K562 (cell line): ENCODE results near the gene TTC39C. TPM values are rescaled to one million over a fixed set of nuclear protein-coding genes. Genes with fewer than 3 reads are reported as not detected.

Source experiments
- ATAC-seq: fragments of 200-7000 bp; cut with Tn5 transposase; 3 replicates; pipeline ENCODE4 v1.9.1; 2020; ENCODE audit warnings: moderate library complexity
- BruUV-seq: library from RNA; stranded (reverse); fragments of 400-500 nt; replicated peaks from 2 replicates; lab custom pipeline; 2021; lab: Mats Ljungman, UMichigan
- CTCF ChIA-PET: fragments of 300-600 bp; formaldehyde crosslinking; extraction: SDS; loops from one replicate; lab custom pipeline; 2021; ENCODE audit warnings: low intra/inter-chr PET ratio; lab: Yijun Ruan, JAX
- POLR2A ChIA-PET: fragments of 300-600, 350-650 bp; sonication (Branson Sonifier 250); formaldehyde crosslinking; extraction: SDS; loops from one replicate; lab custom pipeline; 2021; ENCODE audit warnings: antibody characterized with exemption, inconsistent platforms; lab: Yijun Ruan, JAX
- DNase-seq, 4 experiments: peaks; one replicate each; pipeline versions ENCODE4 v3.0.0 to v3.0.0-alpha.2; 2011 to 2018; ENCODE audit warnings: low spot score in 3 of 4, mixed read lengths in 3 of 4; ENCODE audit errors: extremely low read depth in 1 of 4
- FAIRE-seq: peaks from 2 replicates; lab custom pipeline; 2011; peaks lifted over from hg19 to GRCh38; lab: Jason Lieb, UNC
- H2AFZ ChIP-seq: 2 replicates; pipeline ENCODE4 v1.6.0; 2011; ENCODE audit warnings: low read depth, low read length, control low read depth, inconsistent platforms
- H3K27ac ChIP-seq: fragments of 200-600 bp; 3 replicates; pipeline ENCODE4 v1.8.0; 2011; ENCODE audit warnings: low read depth, mild to moderate bottlenecking, control low read depth, inconsistent platforms, low read length, moderate library complexity, mixed read lengths; ENCODE audit errors: extremely low read depth
- H3K27me3 ChIP-seq, 2 experiments: fragments of 300-600 bp in 1 of 2; 2 replicates in 1 of 2; 3 replicates in 1 of 2; pipeline versions ENCODE4 v1.6.0 to v1.8.0; 2011; ENCODE audit warnings: inconsistent platforms in 2 of 2, low read length in 2 of 2, mild to moderate bottlenecking in 1 of 2, mixed read lengths in 1 of 2, moderate library complexity in 1 of 2; ENCODE audit not compliant: control insufficient read depth in 2 of 2, insufficient read depth in 2 of 2
- H3K36me3 ChIP-seq: fragments of 300-600 bp; 3 replicates; pipeline ENCODE4 v1.8.0; 2011; ENCODE audit warnings: mild to moderate bottlenecking, low read length, inconsistent platforms; ENCODE audit not compliant: control insufficient read depth, insufficient read depth
- H3K4me1 ChIP-seq, 2 experiments: fragments of 200-600 bp in 1 of 2; replicated peaks in 1 of 2; 2 replicates in 1 of 2; 3 replicates in 1 of 2; pipeline versions ENCODE4 v1.5.1 to v1.8.0; 2011; ENCODE audit warnings: inconsistent platforms in 2 of 2, low read length in 2 of 2, mild to moderate bottlenecking in 1 of 2, mixed read lengths in 1 of 2, moderate library complexity in 1 of 2; ENCODE audit not compliant: control insufficient read depth in 2 of 2, insufficient read depth in 2 of 2
- H3K4me2 ChIP-seq: 2 replicates; pipeline ENCODE4 v1.6.1; 2011; ENCODE audit warnings: low read length, control low read depth, inconsistent platforms, mixed read lengths; ENCODE audit not compliant: insufficient read depth
- H3K4me3 ChIP-seq: fragments of 200-600 bp; sonication (generic), shearing (Covaris generic); 2 replicates; pipeline ENCODE4 v1.5.1; 2016; ENCODE audit warnings: control low read depth, inconsistent platforms
- H3K79me2 ChIP-seq: fragments of 200-600 bp; 3 replicates; pipeline ENCODE4 v1.8.0; 2011; ENCODE audit warnings: low read length, inconsistent platforms; ENCODE audit not compliant: control insufficient read depth, insufficient read depth
- H3K9ac ChIP-seq, 2 experiments: 2 replicates each; pipeline versions ENCODE4 v1.6.0 to v1.6.1; 2011; ENCODE audit warnings: low read depth in 2 of 2, low read length in 2 of 2, control low read depth in 1 of 2, inconsistent platforms in 1 of 2, mild to moderate bottlenecking in 1 of 2, mixed read lengths in 1 of 2; ENCODE audit not compliant: insufficient read depth in 1 of 2
- H3K9me1 ChIP-seq: one replicate; pipeline ENCODE4 v1.6.0; 2011; ENCODE audit warnings: inconsistent platforms, mild to moderate bottlenecking, low read length, moderate library complexity; ENCODE audit not compliant: control insufficient read depth, insufficient read depth
- H3K9me3 ChIP-seq: replicated peaks from 2 replicates; pipeline ENCODE4 v1.5.1; 2011; ENCODE audit warnings: low read depth, low read length, inconsistent platforms; ENCODE audit not compliant: control insufficient read depth, insufficient read depth
- H4K20me1 ChIP-seq: replicated peaks from 2 replicates; pipeline ENCODE4 v1.6.1; 2011; ENCODE audit warnings: low read length, inconsistent platforms, mixed read lengths; ENCODE audit not compliant: control insufficient read depth, insufficient read depth
- CSDE1 ChIP-seq, 2 experiments: fragments of 450-650 bp; IDR thresholded peaks; 2 replicates each; pipeline ENCODE4 v1.6.1; 2016; ENCODE audit warnings: mild to moderate bottlenecking in 1 of 2
- ILK ChIP-seq: fragments of 450-650 bp; IDR thresholded peaks from 2 replicates; pipeline ENCODE4 v1.6.1; 2016; ENCODE audit warnings: missing genetic modification characterization, low read depth, mild to moderate bottlenecking, missing compliant biosample characterization, moderate library complexity, borderline replicate concordance
- MCM3 ChIP-seq: fragments of 450-650 bp; IDR thresholded peaks from 2 replicates; pipeline ENCODE4 v1.6.1; 2016
- NR4A1 ChIP-seq, 2 experiments: fragments of 250-450 bp in 1 of 2; fragments of 450-650 bp in 1 of 2; sonication (Bioruptor Pico) in 1 of 2; IDR thresholded peaks; 2 replicates each; pipeline versions ENCODE4 v1.4.0 to v1.6.1; 2016 to 2020; ENCODE audit warnings: mild to moderate bottlenecking in 2 of 2, missing compliant biosample characterization in 1 of 2, missing genetic modification characterization in 1 of 2, moderate library complexity in 1 of 2
- PPARD ChIP-seq: fragments of 250-450 bp; sonication (Bioruptor Pico); IDR thresholded peaks from 2 replicates; pipeline ENCODE4 v1.8.0; 2022; ENCODE audit warnings: inconsistent platforms, mild to moderate bottlenecking, moderate library complexity
- RHOXF2B ChIP-seq: fragments of 250-450 bp; sonication (Bioruptor Pico); conservative IDR thresholded peaks from 2 replicates; pipeline ENCODE4 v1.5.1; 2021
- SIN3B ChIP-seq: fragments of 450-650 bp; IDR thresholded peaks from 2 replicates; pipeline ENCODE4 v1.6.1; 2017; ENCODE audit warnings: low read depth, mild to moderate bottlenecking, moderate library complexity
- ZNF197 ChIP-seq: fragments of 200-800 bp; sonication (Bioruptor generic); IDR thresholded peaks from 2 replicates; pipeline ENCODE4 v1.6.1; 2016; ENCODE audit warnings: low read depth, missing genetic modification characterization, missing compliant biosample characterization
- ZNF354B ChIP-seq: fragments of 250-450 bp; sonication (Bioruptor Pico); IDR thresholded peaks from 2 replicates; pipeline ENCODE4 v1.4.0; 2020
- ZNF584 ChIP-seq: fragments of 200-800 bp; sonication (Bioruptor generic); IDR thresholded peaks from 2 replicates; pipeline ENCODE4 v1.6.1; 2016; ENCODE audit warnings: low read depth, mild to moderate bottlenecking, missing genetic modification characterization, missing compliant biosample characterization
- WGBS: fragments of 100-300 bp; shearing (Covaris generic); methylation state at CpG from one replicate; pipeline ENCODE4 v1.1.6; 2016; ENCODE audit warnings: low coverage, mixed read lengths; ENCODE audit not compliant: insufficient coverage; ENCODE audit errors: missing lambda C conversion rate; 5-methylcytosine and 5-hydroxymethylcytosine counted together
- in situ Hi-C: fragments of 300-500 bp; cut with MboI; formaldehyde crosslinking; loops from 4 replicates; pipeline ENCODE4 v1.15.0; 2018; ENCODE audit warnings: inconsistent platforms, mixed read lengths
- intact Hi-C: fragments of 100-400 bp; cut with micrococcal nuclease; formaldehyde crosslinking; loops from 2 replicates; pipeline ENCODE4 v1.14.2; 2022
- polyA plus RNA-seq, 8 experiments: library from polyadenylated mRNA; depleted of rRNA in 4 of 8; stranded (reverse) in 5 of 8; unstranded in 3 of 8; fragments of >200 nt; fragmentation: Nextera tagmentation in 2 of 8; fragmentation: Illumina TruSeq in 1 of 8; extraction: Ambion mirVana in 2 of 8; extraction: Trizol in 1 of 8; gene quantifications; 2 replicates each; pipeline versions ENCODE4 v1.2.1 to v1.2.3, GENCODE V29; 2011 to 2014; ENCODE audit warnings: inconsistent platforms in 1 of 8, missing spikeins in 1 of 8
- total RNA-seq, 7 experiments: library from RNA; depleted of rRNA in 6 of 7; stranded (reverse); fragments of >200 nt in 6 of 7; fragmentation: Illumina TruSeq in 2 of 7; extraction: Trizol in 2 of 7; gene quantifications; 2 replicates each; pipeline versions ENCODE4 v1.2.1 to v1.2.3, GENCODE V29; 2011 to 2021; ENCODE audit warnings: low replicate concordance in 1 of 7
- TF ChIP-seq, protein P1 (sequence below): sonication (generic); formaldehyde crosslinking; IDR thresholded peaks from 2 replicates; pipeline ENCODE4 v1.8.0; 2022; ENCODE audit warnings: mild to moderate bottlenecking, low read depth, missing genetic modification reagents
- TF ChIP-seq, protein P2 (sequence below): fragments of 250-450 bp; sonication (Bioruptor Pico); IDR thresholded peaks from 2 replicates; pipeline ENCODE4 v1.5.0; 2020; ENCODE audit warnings: mild to moderate bottlenecking, borderline replicate concordance
- TF ChIP-seq, protein P3 (sequence below): fragments of 250-450 bp; sonication (Bioruptor Pico); IDR thresholded peaks from 2 replicates; pipeline ENCODE4 v1.8.0; 2021; ENCODE audit warnings: moderate library complexity, mild to moderate bottlenecking, inconsistent platforms

TTC39C gene
- total and polyA plus RNA-seq, 9 of the 15 experiments (the other 6 are each of a cell fraction or from before 2014, with no cell fraction given) = 0.01 to 0.58 (median 0.18) TPM; not detected in 5

DNA sequence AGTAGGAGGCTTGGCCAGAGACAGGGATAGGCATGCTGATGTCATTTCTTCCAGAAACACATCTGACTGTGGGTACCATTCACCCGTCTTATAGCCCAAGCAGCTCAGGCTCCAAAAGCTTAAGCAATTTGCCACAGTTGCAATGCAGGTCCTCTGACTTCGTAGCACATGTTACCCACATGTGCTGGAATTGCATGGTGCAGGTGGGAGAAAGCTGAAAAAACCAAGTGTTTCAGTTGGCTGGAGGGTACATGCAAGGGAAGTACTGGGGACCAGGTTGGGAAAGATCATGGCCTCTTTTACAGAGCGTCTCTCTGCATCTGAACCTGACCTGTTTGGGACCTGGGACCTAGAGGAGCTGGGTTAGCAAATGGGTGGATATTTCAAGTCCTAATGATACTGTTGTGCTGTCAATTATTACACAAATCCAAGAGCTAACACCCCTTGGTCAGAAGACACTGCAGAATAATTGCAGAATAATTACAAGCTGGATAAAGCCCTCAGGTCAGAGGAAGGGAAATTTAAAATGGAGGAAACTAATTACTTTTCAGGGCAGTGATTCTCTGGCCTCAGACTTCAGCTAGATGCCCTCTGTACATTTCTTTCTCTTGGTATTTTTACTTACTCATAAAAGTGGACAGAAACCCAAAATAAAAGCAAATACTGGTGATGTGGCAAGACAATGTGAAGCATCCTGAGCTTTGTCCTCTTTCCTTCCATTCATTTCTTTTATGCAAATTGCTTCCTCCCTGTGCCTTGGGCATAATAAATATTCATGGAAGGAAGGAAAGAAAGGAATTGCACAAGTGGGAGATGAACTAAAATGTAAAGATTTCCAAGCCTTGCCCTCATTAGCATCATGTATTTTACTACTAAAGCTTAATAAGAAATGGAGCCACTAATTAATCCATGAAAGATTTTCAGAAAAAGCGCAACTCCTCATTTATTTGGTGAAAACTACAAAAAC is 45.6 kb upstream of the TTC39C start:
- H3K27me3 ChIP-seq = peaks cover 0 to 7% of the 10 kb centered on the region in 2 experiments; a peak in 1 of 5 replicates
- no peak for DNase-seq
- H3K4me2 ChIP-seq = no peak overlapping the region
- ChIA-PET POLR2A (interaction anchor here (1.3 kb wide), 1 partner anchor 223 kb away, joined by 3 read pairs; no protein-coding TSS in a partner anchor), CTCF (no interaction called here)
- no peak overlapping the region for H2AFZ ChIP-seq
- H3K79me2 ChIP-seq = no peaks in the 10 kb centered on the region
- WGBS = 2% methylated on average over 4 of the region's 4 CpGs
- H3K4me1 ChIP-seq = no peaks in the 10 kb centered on the region
- intact Hi-C loops (loop anchor here (5.0 kb wide), 1 partner anchor 148 kb away; no protein-coding TSS in a partner anchor), in situ Hi-C loops (no loop called here)
- no peak overlapping the region for H3K4me3 ChIP-seq
- H3K9ac ChIP-seq = no peak overlapping the region
- no TSS peak for BruUV-seq
- no peak overlapping the region for H3K27ac ChIP-seq
- no peaks in the 10 kb centered on the region for H3K9me3 ChIP-seq
- no peaks in the 10 kb centered on the region for H3K9me1 ChIP-seq
- no peak for FAIRE-seq
- ATAC-seq = no peak
- no peaks in the 10 kb centered on the region for H4K20me1 ChIP-seq
- H3K36me3 ChIP-seq = no peaks in the 10 kb centered on the region
- no peak for TF ChIP-seq CSDE1 (IDR thresholded peaks at IDR 0.05)
- TF ChIP-seq ZNF584 (CRISPR knock-in tag) = no peak
- TF ChIP-seq RHOXF2B (CRISPR knock-in tag) = no peak
- TF ChIP-seq, protein P1, sequence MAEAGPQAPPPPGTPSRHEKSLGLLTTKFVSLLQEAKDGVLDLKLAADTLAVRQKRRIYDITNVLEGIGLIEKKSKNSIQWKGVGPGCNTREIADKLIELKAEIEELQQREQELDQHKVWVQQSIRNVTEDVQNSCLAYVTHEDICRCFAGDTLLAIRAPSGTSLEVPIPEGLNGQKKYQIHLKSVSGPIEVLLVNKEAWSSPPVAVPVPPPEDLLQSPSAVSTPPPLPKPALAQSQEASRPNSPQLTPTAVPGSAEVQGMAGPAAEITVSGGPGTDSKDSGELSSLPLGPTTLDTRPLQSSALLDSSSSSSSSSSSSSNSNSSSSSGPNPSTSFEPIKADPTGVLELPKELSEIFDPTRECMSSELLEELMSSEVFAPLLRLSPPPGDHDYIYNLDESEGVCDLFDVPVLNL (CRISPR knock-in tag) = no peak
- TF ChIP-seq ZNF197 = no peak
- TF ChIP-seq ZNF354B (CRISPR knock-in tag) = no peak
- TF ChIP-seq MCM3 = no peak
- TF ChIP-seq NR4A1 (CRISPR knock-in tag; IDR thresholded peaks at IDR 0.05) = no peak
- TF ChIP-seq NR4A1 (tag; IDR thresholded peaks at IDR 0.05) = no peak
- TF ChIP-seq, protein P2, sequence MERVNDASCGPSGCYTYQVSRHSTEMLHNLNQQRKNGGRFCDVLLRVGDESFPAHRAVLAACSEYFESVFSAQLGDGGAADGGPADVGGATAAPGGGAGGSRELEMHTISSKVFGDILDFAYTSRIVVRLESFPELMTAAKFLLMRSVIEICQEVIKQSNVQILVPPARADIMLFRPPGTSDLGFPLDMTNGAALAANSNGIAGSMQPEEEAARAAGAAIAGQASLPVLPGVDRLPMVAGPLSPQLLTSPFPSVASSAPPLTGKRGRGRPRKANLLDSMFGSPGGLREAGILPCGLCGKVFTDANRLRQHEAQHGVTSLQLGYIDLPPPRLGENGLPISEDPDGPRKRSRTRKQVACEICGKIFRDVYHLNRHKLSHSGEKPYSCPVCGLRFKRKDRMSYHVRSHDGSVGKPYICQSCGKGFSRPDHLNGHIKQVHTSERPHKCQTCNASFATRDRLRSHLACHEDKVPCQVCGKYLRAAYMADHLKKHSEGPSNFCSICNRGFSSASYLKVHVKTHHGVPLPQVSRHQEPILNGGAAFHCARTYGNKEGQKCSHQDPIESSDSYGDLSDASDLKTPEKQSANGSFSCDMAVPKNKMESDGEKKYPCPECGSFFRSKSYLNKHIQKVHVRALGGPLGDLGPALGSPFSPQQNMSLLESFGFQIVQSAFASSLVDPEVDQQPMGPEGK = no peak
- no peak for TF ChIP-seq ILK (tag)
- TF ChIP-seq PPARD (CRISPR knock-in tag) = no peak
- no peak for TF ChIP-seq SIN3B
- TF ChIP-seq, protein P3, sequence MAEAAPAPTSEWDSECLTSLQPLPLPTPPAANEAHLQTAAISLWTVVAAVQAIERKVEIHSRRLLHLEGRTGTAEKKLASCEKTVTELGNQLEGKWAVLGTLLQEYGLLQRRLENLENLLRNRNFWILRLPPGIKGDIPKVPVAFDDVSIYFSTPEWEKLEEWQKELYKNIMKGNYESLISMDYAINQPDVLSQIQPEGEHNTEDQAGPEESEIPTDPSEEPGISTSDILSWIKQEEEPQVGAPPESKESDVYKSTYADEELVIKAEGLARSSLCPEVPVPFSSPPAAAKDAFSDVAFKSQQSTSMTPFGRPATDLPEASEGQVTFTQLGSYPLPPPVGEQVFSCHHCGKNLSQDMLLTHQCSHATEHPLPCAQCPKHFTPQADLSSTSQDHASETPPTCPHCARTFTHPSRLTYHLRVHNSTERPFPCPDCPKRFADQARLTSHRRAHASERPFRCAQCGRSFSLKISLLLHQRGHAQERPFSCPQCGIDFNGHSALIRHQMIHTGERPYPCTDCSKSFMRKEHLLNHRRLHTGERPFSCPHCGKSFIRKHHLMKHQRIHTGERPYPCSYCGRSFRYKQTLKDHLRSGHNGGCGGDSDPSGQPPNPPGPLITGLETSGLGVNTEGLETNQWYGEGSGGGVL (CRISPR knock-in tag) = no peak
